NT2/D1 (cell line): Measurements from ENCODE around the gene CSAG2.
"Not testable (repeated sequence)": the region's sequence is repeated elsewhere in the genome, so short reads cannot be mapped to it uniquely, and the experiment has no call there.

Experiments used
- DNase-seq: peaks from one replicate; pipeline ENCODE4 v3.0.0-alpha.2; 2011; ENCODE audit warnings: low read depth, low spot score
- H3K27me3 ChIP-seq: 2 replicates; pipeline ENCODE4 v1.6.0; 2011; ENCODE audit warnings: mild to moderate bottlenecking; ENCODE audit not compliant: insufficient read length, insufficient read depth
- H3K36me3 ChIP-seq: 2 replicates; pipeline ENCODE4 v1.6.1; 2011; ENCODE audit warnings: mild to moderate bottlenecking, low read length, mixed read lengths; ENCODE audit not compliant: insufficient read depth, insufficient read length
- H3K4me1 ChIP-seq: 2 replicates; pipeline ENCODE4 v1.5.1; 2011; ENCODE audit not compliant: insufficient read depth, insufficient read length
- H3K4me3 ChIP-seq: 2 replicates; pipeline ENCODE4 v1.5.1; 2011; ENCODE audit warnings: low read depth; ENCODE audit not compliant: insufficient read length
- H3K9ac ChIP-seq: 2 replicates; pipeline ENCODE4 v1.6.0; 2011; ENCODE audit warnings: low read depth; ENCODE audit not compliant: insufficient read length
- H3K9me3 ChIP-seq: 2 replicates; pipeline ENCODE4 v1.5.1; 2011; ENCODE audit warnings: mild to moderate bottlenecking, low read length; ENCODE audit not compliant: insufficient read depth
- SUZ12 ChIP-seq: IDR thresholded peaks from 2 replicates; pipeline ENCODE4 v1.6.1; 2011; ENCODE audit not compliant: insufficient read length, insufficient read depth; ENCODE audit errors: extremely low read depth
- YY1 ChIP-seq: IDR thresholded peaks from 2 replicates; pipeline ENCODE4 v1.6.1; 2011; ENCODE audit not compliant: insufficient read length, insufficient read depth
- ZNF274 ChIP-seq: IDR thresholded peaks from 2 replicates; pipeline ENCODE4 v1.6.1; 2011; ENCODE audit warnings: mild to moderate bottlenecking, low read depth, low read length

The CSAG2 gene, protein sequence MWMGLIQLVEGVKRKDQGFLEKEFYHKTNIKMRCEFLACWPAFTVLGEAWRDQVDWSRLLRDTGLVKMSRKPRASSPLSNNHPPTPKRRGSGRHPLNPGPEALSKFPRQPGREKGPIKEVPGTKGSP

DNA sequence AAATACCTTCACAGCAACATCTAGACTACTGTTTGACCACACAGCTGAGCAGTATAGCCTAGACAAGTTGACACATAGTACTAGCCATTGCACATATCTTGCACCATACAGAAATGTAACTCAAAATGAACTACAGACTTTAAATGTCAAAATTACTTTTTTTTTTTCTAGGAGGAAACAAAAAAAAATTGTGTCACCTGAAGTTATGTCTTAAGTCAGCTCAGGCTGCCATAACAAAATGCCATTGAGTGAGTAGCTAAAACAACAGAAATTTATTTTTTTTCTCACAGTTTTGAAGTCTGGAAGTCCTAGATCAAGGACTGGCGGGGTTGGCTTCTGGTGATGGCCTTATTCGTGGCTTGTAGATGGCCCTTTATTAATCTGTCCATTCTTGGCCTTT lies at the start of gene CSAG2:
TSS of gene CSAG2 (minus strand) at position 101 of the 400 bp plus-strand sequence. CDS start 161 bp downstream, outside the sequence.
- not testable (repeated sequence) for H3K9me3 ChIP-seq, H3K27me3 ChIP-seq, DNase-seq, H3K36me3 ChIP-seq, H3K4me1 ChIP-seq, H3K4me3 ChIP-seq, H3K9ac ChIP-seq

- not testable (repeated sequence) for H3K9ac ChIP-seq, H3K4me1 ChIP-seq, H3K9me3 ChIP-seq, H3K36me3 ChIP-seq, H3K4me3 ChIP-seq, DNase-seq, H3K27me3 ChIP-seq
These were observed 45.8 kb upstream of the CSAG2 start for GRCh38 chrX:152754871-152755270.

- DNase-seq, H3K4me1 ChIP-seq, H3K4me3 ChIP-seq, H3K9ac ChIP-seq, H3K9me3 ChIP-seq, H3K36me3 ChIP-seq, H3K27me3 ChIP-seq: not testable (repeated sequence)
These were observed 44.9 kb upstream of the CSAG2 start, which contains the start of gene MAGEA2 for GRCh38 chrX:152753686-152754650. TSS of gene MAGEA2 (minus strand) at chrX:152753842. CDS start at chrX:152751363, 2,479 bp downstream.

DNA sequence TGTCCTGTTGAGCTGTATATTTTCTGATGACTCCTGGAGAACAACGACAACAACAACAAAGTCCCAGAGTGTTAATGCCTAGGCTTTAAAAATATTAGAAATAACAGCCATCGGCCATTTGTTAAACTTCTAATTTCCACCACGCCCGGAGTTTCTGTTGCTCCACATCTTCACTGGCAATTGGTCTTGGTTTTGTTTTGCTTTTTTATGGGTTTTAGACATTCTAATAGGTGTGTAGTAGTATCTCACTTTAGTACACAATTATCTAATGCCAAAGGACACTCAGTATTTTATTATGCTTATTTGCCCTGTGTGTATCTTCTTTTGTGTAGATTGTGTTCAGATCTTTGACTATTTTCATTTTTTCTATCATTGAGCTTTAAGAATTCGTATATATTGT lies 29.5 kb upstream of the CSAG2 start:
- Histone ChIP-seq H3K36me3 (no peaks in the 10 kb centered on the region), H3K27me3 (no peaks in the 10 kb centered on the region), H3K4me3 (no peak overlapping the region), H3K9me3 (no peaks in the 10 kb centered on the region), H3K4me1 (no peaks in the 10 kb centered on the region), H3K9ac (no peak overlapping the region)
- no peak for DNase-seq
- TF ChIP-seq ZNF274, result no peak
- TF ChIP-seq SUZ12, result no peak
- no peak for TF ChIP-seq YY1

DNA sequence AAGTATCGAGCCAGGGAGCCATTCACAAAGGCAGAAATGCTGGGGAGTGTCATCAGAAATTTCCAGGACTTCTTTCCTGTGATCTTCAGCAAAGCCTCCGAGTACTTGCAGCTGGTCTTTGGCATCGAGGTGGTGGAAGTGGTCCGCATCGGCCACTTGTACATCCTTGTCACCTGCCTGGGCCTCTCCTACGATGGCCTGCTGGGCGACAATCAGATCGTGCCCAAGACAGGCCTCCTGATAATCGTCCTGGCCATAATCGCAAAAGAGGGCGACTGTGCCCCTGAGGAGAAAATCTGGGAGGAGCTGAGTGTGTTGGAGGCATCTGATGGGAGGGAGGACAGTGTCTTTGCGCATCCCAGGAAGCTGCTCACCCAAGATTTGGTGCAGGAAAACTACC lies 27.5 kb upstream of the CSAG2 start:
- H3K4me1 ChIP-seq, H3K36me3 ChIP-seq, H3K9ac ChIP-seq, H3K9me3 ChIP-seq, H3K4me3 ChIP-seq, H3K27me3 ChIP-seq, DNase-seq: not testable (repeated sequence)

GRCh38 chrX:152735860-152736511 lies 26.9 kb upstream of the CSAG2 start:
- Histone ChIP-seq H3K4me1 (no peaks in the 10 kb centered on the region), H3K9ac (no peak overlapping the region), H3K27me3 (no peaks in the 10 kb centered on the region), H3K36me3 (no peaks in the 10 kb centered on the region), H3K9me3 (no peaks in the 10 kb centered on the region), H3K4me3 (no peak overlapping the region)
- DNase-seq, result no peak
- TF ChIP-seq SUZ12 (no peak), ZNF274 (no peak), YY1 (no peak)

DNA sequence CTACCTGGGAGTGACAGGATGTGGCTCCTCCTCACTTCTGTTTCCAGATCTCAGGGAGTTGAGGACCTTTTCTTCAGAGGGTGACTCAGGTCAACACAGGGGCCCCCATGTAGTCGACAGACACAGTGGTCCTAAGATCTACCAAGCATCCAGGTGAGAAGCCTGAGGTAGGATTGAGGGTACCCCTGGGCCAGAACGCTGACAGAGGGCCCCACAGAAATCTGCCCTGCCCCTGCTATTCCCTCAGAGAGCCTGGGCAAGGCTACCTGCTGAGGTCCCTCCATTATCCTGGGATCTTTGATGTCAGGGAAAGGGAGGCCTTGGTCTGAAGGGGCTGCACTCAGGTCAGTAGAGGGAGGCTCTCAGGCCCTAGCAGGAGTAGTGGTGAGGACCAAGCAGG lies 26.0 kb upstream of the CSAG2 start:
- no peaks in the 10 kb centered on the region for H3K27me3 ChIP-seq
- no peak for TF ChIP-seq YY1
- no peak for TF ChIP-seq ZNF274
- TF ChIP-seq SUZ12, result no peak
- no peak overlapping the region for H3K9ac ChIP-seq
- DNase-seq, result no peak
- no peaks in the 10 kb centered on the region for H3K9me3 ChIP-seq
- H3K4me1 ChIP-seq, result no peaks in the 10 kb centered on the region
- H3K4me3 ChIP-seq, result no peak overlapping the region
- no peaks in the 10 kb centered on the region for H3K36me3 ChIP-seq

DNA sequence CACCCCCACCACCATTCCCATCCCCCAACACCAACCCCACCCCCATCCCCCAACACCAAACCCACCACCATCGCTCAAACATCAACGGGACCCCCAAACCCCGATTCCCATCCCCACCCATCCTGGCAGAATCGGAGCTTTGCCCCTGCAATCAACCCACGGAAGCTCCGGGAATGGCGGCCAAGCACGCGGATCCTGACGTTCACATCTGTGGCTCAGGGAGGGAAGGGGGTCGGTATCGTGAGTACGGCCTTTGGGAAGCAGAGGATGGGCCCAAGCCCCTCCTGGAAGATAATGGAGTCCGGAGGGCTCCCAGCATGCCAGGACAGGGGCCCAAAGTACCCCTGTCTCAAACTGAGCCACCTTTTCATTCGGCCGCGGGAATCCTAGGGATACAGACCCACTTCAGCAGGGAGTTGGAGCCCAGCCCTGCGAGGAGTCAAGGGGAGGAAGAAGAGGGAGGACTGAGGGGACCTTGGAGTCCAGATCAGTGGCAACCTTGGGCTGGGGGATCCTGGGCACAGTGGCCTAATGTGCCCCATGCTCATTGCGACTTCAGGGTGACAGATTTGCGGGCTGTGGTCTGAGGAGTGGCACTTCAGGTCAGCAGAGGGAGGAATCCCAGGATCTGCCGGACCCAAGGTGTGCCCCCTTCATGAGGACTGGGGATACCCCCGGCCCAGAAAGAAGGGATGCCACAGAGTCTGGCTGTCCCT lies 25.2 kb upstream of the CSAG2 start:
- H3K9ac ChIP-seq, H3K36me3 ChIP-seq, H3K27me3 ChIP-seq, H3K4me3 ChIP-seq, DNase-seq, H3K9me3 ChIP-seq, H3K4me1 ChIP-seq: not testable (repeated sequence)
